ENCODE measurements around the gene ID2.

DNA sequence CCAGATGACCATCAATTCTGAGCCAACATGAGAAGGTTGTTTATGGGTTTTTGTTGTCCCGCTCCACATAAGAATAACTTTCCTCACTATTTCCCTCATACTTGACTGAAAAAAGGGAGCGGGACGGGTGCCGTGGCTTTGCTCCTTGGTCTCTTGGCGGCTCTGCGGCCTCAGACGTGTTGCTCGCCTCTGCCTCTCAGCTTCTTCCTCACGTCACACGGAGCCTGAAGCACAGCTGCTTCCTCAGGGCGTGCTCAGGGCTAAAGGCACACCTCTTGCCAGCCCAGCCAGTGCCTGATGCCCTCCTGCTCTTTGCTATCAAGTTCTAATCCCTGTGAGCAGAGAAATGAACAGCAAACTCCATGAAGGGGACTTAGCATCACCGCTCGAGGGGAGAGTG is 17.9 kb upstream of the ID2 start:
- TF ChIP-seq EP300 (IDR thresholded peaks at IDR 0.05; ENCODE audit: borderline replicate concordance in 1 of 2, control insufficient read depth in 1 of 2, low read depth in 2 of 2, low read length in 2 of 2), result no peak
- no peak for TF ChIP-seq POLR2AphosphoS5 (IDR thresholded peaks at IDR 0.05; ENCODE audit: low read length)
- TF ChIP-seq KAT2A (conservative IDR thresholded peaks at IDR 0.05; ENCODE audit: control insufficient read depth, low read depth, low read length), result no peak

Measured in GM12878 (cell line).